H1 (cell line): ENCODE data around the gene MBOAT1. TPM values are rescaled to one million over a fixed set of nuclear protein-coding genes. Genes with fewer than 3 reads are reported as not detected.

Source experiments
- CTCF ChIA-PET: fragments of 300-600 bp; sonication (Branson Sonifier 250); formaldehyde crosslinking; loops from one replicate; lab custom pipeline; 2021; ENCODE audit not compliant: partially characterized antibody; lab: Charles Lee
- POLR2A ChIA-PET: fragments of 300-600 bp; sonication (Branson Sonifier 250); formaldehyde crosslinking; loops from one replicate; lab custom pipeline; 2021; ENCODE audit warnings: inconsistent platforms; ENCODE audit not compliant: partially characterized antibody; lab: Charles Lee
- DNase-seq, 2 experiments: peaks; one replicate each; pipeline versions ENCODE4 v3.0.0 to v3.0.0-alpha.2; 2010 to 2022; ENCODE audit warnings: low spot score in 2 of 2, low read depth in 1 of 2, mixed read lengths in 1 of 2
- FAIRE-seq: peaks from 2 replicates; lab custom pipeline; 2011; peaks lifted over from hg19 to GRCh38; lab: Jason Lieb, UNC
- H2AFZ ChIP-seq: 2 replicates; pipeline ENCODE4 v1.8.1; 2012; ENCODE audit warnings: low read length, inconsistent platforms
- H2AK5ac ChIP-seq: 2 replicates; pipeline ENCODE4 v1.6.1; 2013; ENCODE audit warnings: low read depth, low read length
- H2BK120ac ChIP-seq: replicated peaks from 2 replicates; pipeline ENCODE3; 2013; ENCODE audit warnings: low read depth, low read length, inconsistent platforms
- H2BK12ac ChIP-seq: 2 replicates; pipeline ENCODE4 v1.6.1; 2013; ENCODE audit warnings: low read depth, low read length
- H2BK15ac ChIP-seq: 2 replicates; pipeline ENCODE4 v1.6.1; 2013; ENCODE audit warnings: low read length
- H2BK20ac ChIP-seq: 2 replicates; pipeline ENCODE4 v1.6.1; 2013; ENCODE audit warnings: low read length
- H2BK5ac ChIP-seq: 2 replicates; pipeline ENCODE4 v1.6.1; 2013; ENCODE audit warnings: low read depth, low read length
- H3K14ac ChIP-seq: 2 replicates; pipeline ENCODE4 v1.6.1; 2013; ENCODE audit warnings: inconsistent platforms; ENCODE audit not compliant: insufficient read length
- H3K18ac ChIP-seq: 2 replicates; pipeline ENCODE4 v1.6.1; 2013; ENCODE audit warnings: low read length; ENCODE audit errors: extremely low read depth
- H3K23ac ChIP-seq: 2 replicates; pipeline ENCODE4 v1.6.1; 2013; ENCODE audit warnings: inconsistent platforms; ENCODE audit not compliant: insufficient read length
- H3K23me2 ChIP-seq: 2 replicates; pipeline ENCODE4 v1.6.1; 2013; ENCODE audit warnings: low read depth, low read length
- H3K27ac ChIP-seq: 2 replicates; pipeline ENCODE4 v1.6.1; 2011; ENCODE audit warnings: low read depth, low read length, inconsistent platforms
- H3K27me3 ChIP-seq, 4 experiments: replicated peaks in 1 of 4; 1 replicate in 1 of 4; 2 replicates in 3 of 4; pipeline versions ENCODE4 v1.6.1 to v1.8.1; 2011 to 2013; ENCODE audit warnings: low read length in 3 of 4, mild to moderate bottlenecking in 3 of 4, inconsistent platforms in 2 of 4, mixed read lengths in 2 of 4, moderate library complexity in 1 of 4; ENCODE audit not compliant: control insufficient read depth in 3 of 4, insufficient read depth in 3 of 4; ENCODE audit errors: extremely low read depth in 1 of 4
- H3K36me3 ChIP-seq, 4 experiments: 2 replicates each; pipeline versions ENCODE4 v1.6.1 to v1.8.1; 2011 to 2013; ENCODE audit warnings: mild to moderate bottlenecking in 4 of 4, low read length in 3 of 4, moderate library complexity in 2 of 4, control low read depth in 1 of 4, inconsistent platforms in 1 of 4; ENCODE audit not compliant: insufficient read depth in 4 of 4, control insufficient read depth in 2 of 4
- H3K4ac ChIP-seq: replicated peaks from 2 replicates; pipeline ENCODE3; 2013; ENCODE audit warnings: low read length, low read depth, mixed read lengths, inconsistent platforms; ENCODE audit not compliant: insufficient read length
- H3K4me1 ChIP-seq, 4 experiments: replicated peaks in 1 of 4; 1 replicate in 1 of 4; 2 replicates in 3 of 4; pipeline versions ENCODE4 v1.6.1 to v1.8.1; 2011 to 2013; ENCODE audit warnings: low read length in 3 of 4, inconsistent platforms in 2 of 4, mixed read lengths in 1 of 4; ENCODE audit not compliant: insufficient read depth in 4 of 4, control insufficient read depth in 3 of 4
- H3K4me2 ChIP-seq, 2 experiments: 2 replicates each; pipeline versions ENCODE4 v1.6.1 to v1.8.1; 2011 to 2013; ENCODE audit warnings: low read depth in 2 of 2, low read length in 2 of 2, control low read depth in 1 of 2, inconsistent platforms in 1 of 2, mild to moderate bottlenecking in 1 of 2; ENCODE audit not compliant: insufficient read depth in 1 of 2
- H3K4me3 ChIP-seq, 4 experiments: fragments of 200-600, 300-600 bp in 1 of 4; sonication (generic), shearing (Covaris generic), sonication (Bioruptor Twin) in 1 of 4; 2 replicates each; pipeline versions ENCODE4 v1.5.1 to v1.8.1; 2011 to 2016; ENCODE audit warnings: low read length in 4 of 4, low read depth in 3 of 4, control low read depth in 2 of 4, inconsistent platforms in 2 of 4, mild to moderate bottlenecking in 2 of 4, mixed read lengths in 1 of 4, moderate library complexity in 1 of 4; ENCODE audit not compliant: insufficient read depth in 2 of 4; ENCODE audit errors: extremely low read depth in 1 of 4
- H3K56ac ChIP-seq: replicated peaks from 2 replicates; pipeline ENCODE3; 2013; ENCODE audit warnings: low read depth, mild to moderate bottlenecking, mixed read lengths, low read length, inconsistent platforms; ENCODE audit not compliant: insufficient read length
- H3K79me1 ChIP-seq: 2 replicates; pipeline ENCODE4 v1.6.1; 2013; ENCODE audit warnings: low read depth, low read length, control low read depth
- H3K79me2 ChIP-seq, 2 experiments: 2 replicates each; pipeline versions ENCODE4 v1.6.1 to v1.8.1; 2012 to 2013; ENCODE audit warnings: low read length in 2 of 2, mild to moderate bottlenecking in 2 of 2, inconsistent platforms in 1 of 2; ENCODE audit not compliant: insufficient read depth in 2 of 2, control insufficient read depth in 1 of 2
- H3K9ac ChIP-seq, 4 experiments: replicated peaks in 1 of 4; 1 replicate in 1 of 4; 2 replicates in 3 of 4; pipeline versions ENCODE4 v1.6.1 to v1.8.1; 2011 to 2013; ENCODE audit warnings: low read depth in 3 of 4, low read length in 3 of 4, control low read depth in 2 of 4, mild to moderate bottlenecking in 2 of 4, moderate library complexity in 2 of 4, inconsistent platforms in 1 of 4; ENCODE audit errors: extremely low read depth in 1 of 4
- H3K9me3 ChIP-seq, 2 experiments: 2 replicates each; pipeline versions ENCODE4 v1.6.1 to v1.8.1; 2012 to 2013; ENCODE audit warnings: mild to moderate bottlenecking in 2 of 2, moderate library complexity in 2 of 2, control low read depth in 1 of 2, inconsistent platforms in 1 of 2, low read depth in 1 of 2, low read length in 1 of 2, mixed read lengths in 1 of 2; ENCODE audit not compliant: insufficient read depth in 2 of 2
- H4K20me1 ChIP-seq, 2 experiments: replicated peaks in 1 of 2; 2 replicates each; pipeline versions ENCODE3 to v1.8.1; 2011 to 2013; ENCODE audit warnings: inconsistent platforms in 2 of 2, low read length in 2 of 2, mild to moderate bottlenecking in 1 of 2; ENCODE audit not compliant: insufficient read depth in 2 of 2, control insufficient read depth in 1 of 2
- H4K5ac ChIP-seq: 2 replicates; pipeline ENCODE4 v1.6.1; 2013; ENCODE audit warnings: low read length, low read depth, mixed read lengths, inconsistent platforms; ENCODE audit not compliant: insufficient read length
- H4K8ac ChIP-seq: 2 replicates; pipeline ENCODE4 v1.8.0; 2013; ENCODE audit warnings: mild to moderate bottlenecking, moderate library complexity, low read length, inconsistent platforms; ENCODE audit not compliant: insufficient read depth; ENCODE audit errors: extremely low read depth
- H4K91ac ChIP-seq: replicated peaks from 2 replicates; pipeline ENCODE3; 2013; ENCODE audit warnings: low read length, mixed read lengths, inconsistent platforms; ENCODE audit not compliant: insufficient read length
- ATF2 ChIP-seq: IDR thresholded peaks from 2 replicates; pipeline ENCODE4 v1.6.1; 2012; ENCODE audit warnings: low read length, inconsistent platforms
- BACH1 ChIP-seq: IDR thresholded peaks from 2 replicates; pipeline ENCODE4 v1.6.1; 2012; ENCODE audit warnings: low read length, improper control_type of control experiment
- CHD1 ChIP-seq: IDR thresholded peaks from 2 replicates; pipeline ENCODE4 v1.6.1; 2012; ENCODE audit warnings: low read depth, low read length, improper control_type of control experiment
- CHD2 ChIP-seq: IDR thresholded peaks from 2 replicates; pipeline ENCODE4 v1.6.1; 2012; ENCODE audit warnings: low read length, improper control_type of control experiment
- CTBP2 ChIP-seq: IDR thresholded peaks from 2 replicates; pipeline ENCODE4 v1.7.0; 2011; ENCODE audit warnings: borderline replicate concordance, mild to moderate bottlenecking, moderate library complexity, mixed read lengths, low read length; ENCODE audit not compliant: insufficient read depth, insufficient read length
- HDAC6 ChIP-seq: IDR thresholded peaks from one replicate; pipeline ENCODE4 v1.7.1; 2012; ENCODE audit warnings: low read depth, mild to moderate bottlenecking, inconsistent platforms, low read length, moderate library complexity
- NRF1 ChIP-seq: IDR thresholded peaks from 2 replicates; pipeline ENCODE4 v1.6.1; 2011; ENCODE audit warnings: mild to moderate bottlenecking, low read depth, low read length, improper control_type of control experiment
- RXRA ChIP-seq: IDR thresholded peaks from 2 replicates; pipeline ENCODE4 v1.6.1; 2011; ENCODE audit warnings: low read depth, mild to moderate bottlenecking, low read length, moderate library complexity; ENCODE audit not compliant: insufficient read depth
- SAP30 ChIP-seq: fragments of 300-600 bp; sonication (generic); IDR thresholded peaks from 2 replicates; pipeline ENCODE4 v1.7.1; 2012; ENCODE audit warnings: low read length, moderate library complexity, mild to moderate bottlenecking, inconsistent platforms; ENCODE audit not compliant: insufficient read depth, insufficient replicate concordance
- SIN3A ChIP-seq, 2 experiments: IDR thresholded peaks in 1 of 2; conservative IDR thresholded peaks in 1 of 2; 2 replicates each; pipeline ENCODE4 v1.6.1; 2011 to 2012; ENCODE audit warnings: low read length in 2 of 2, improper control_type of control experiment in 1 of 2, low read depth in 1 of 2, mild to moderate bottlenecking in 1 of 2
- SUZ12 ChIP-seq: fragments of 200-600 bp; sonication (generic); IDR thresholded peaks from 2 replicates; pipeline ENCODE4 v1.6.1; 2012; ENCODE audit warnings: mild to moderate bottlenecking, inconsistent platforms, low read length, moderate library complexity, mixed read lengths
- TAF7 ChIP-seq: optimal IDR thresholded peaks from 2 replicates; pipeline ENCODE3; 2011; ENCODE audit warnings: low read depth, mild to moderate bottlenecking, inconsistent platforms, low read length, moderate library complexity, borderline replicate concordance
- YY1 ChIP-seq: IDR thresholded peaks from 2 replicates; pipeline ENCODE4 v1.6.1; 2011; ENCODE audit warnings: low read depth, mild to moderate bottlenecking, low read length
- polyA plus RNA-seq, 7 experiments: library from polyadenylated mRNA; depleted of rRNA in 3 of 7; stranded (reverse) in 5 of 7; unstranded in 2 of 7; fragments of >200 nt in 5 of 7; fragments of 200-250 nt in 2 of 7; gene quantifications; 1 replicate in 5 of 7; 2 replicates in 1 of 7; 4 replicates in 1 of 7; pipeline versions ENCODE4 v1.2.1 to v1.2.3, GENCODE V29; 2011 to 2013; ENCODE audit warnings: missing spikeins in 2 of 7, mixed read lengths in 2 of 7
- total RNA-seq: library from RNA; stranded (reverse); fragmentation: NEBNext Ultra II Directional; extraction: Animal tissue kit (Norgen Biotek cat#: 25700); gene quantifications from 2 replicates; pipeline ENCODE4 v1.2.1, GENCODE V29; 2021

Gene MBOAT1
- total and polyA plus RNA-seq, 2 of the 8 experiments (the other 6 are each of a cell fraction or from before 2014, with no cell fraction given) = 4.9 to 19.5 TPM

GRCh38 chr6:20110478-20110877 lies 101.8 kb downstream of the MBOAT1 start:
- H3K36me3 ChIP-seq = no peaks in the 10 kb centered on the region; a peak in 3 of 8 replicates
- H3K18ac ChIP-seq = no peak overlapping the region
- H3K4me2 ChIP-seq = no peak overlapping the region
- ChIA-PET CTCF (interaction anchor here (0.9 to 2.7 kb wide), 3 partner anchors 13 to 1361 kb away, joined by 3 to 25 read pairs (median 3); no protein-coding TSS in a partner anchor), POLR2A (no interaction called here)
- no peak overlapping the region for H2BK15ac ChIP-seq
- no peaks in the 10 kb centered on the region for H4K20me1 ChIP-seq
- no peak overlapping the region for H3K4ac ChIP-seq
- no peak overlapping the region for H3K4me3 ChIP-seq
- no peak overlapping the region for H3K23ac ChIP-seq
- no peak overlapping the region for H4K8ac ChIP-seq
- no peaks in the 10 kb centered on the region for H3K79me2 ChIP-seq
- H2AFZ ChIP-seq = no peak overlapping the region
- no peak overlapping the region for H4K91ac ChIP-seq
- no peak for FAIRE-seq
- no peak overlapping the region for H3K56ac ChIP-seq
- H2AK5ac ChIP-seq = no peak overlapping the region
- no peak overlapping the region for H4K5ac ChIP-seq
- H3K4me1 ChIP-seq = no peaks in the 10 kb centered on the region
- H3K23me2 ChIP-seq = no peaks in the 10 kb centered on the region
- no peaks in the 10 kb centered on the region for H3K9me3 ChIP-seq
- H3K27me3 ChIP-seq = no peaks in the 10 kb centered on the region
- no peak overlapping the region for H2BK20ac ChIP-seq
- no peak overlapping the region for H3K9ac ChIP-seq
- DNase-seq = no peak
- no peak overlapping the region for H2BK5ac ChIP-seq
- H3K79me1 ChIP-seq = no peaks in the 10 kb centered on the region
- H3K27ac ChIP-seq = no peak overlapping the region
- H2BK120ac ChIP-seq = no peak overlapping the region
- H2BK12ac ChIP-seq = no peak overlapping the region
- H3K14ac ChIP-seq = no peak overlapping the region
- TF ChIP-seq YY1 = no peak
- TF ChIP-seq TAF7 = no peak
- TF ChIP-seq SUZ12 = no peak
- TF ChIP-seq SAP30 = no peak
- TF ChIP-seq CHD1 = no peak
- TF ChIP-seq SIN3A (conservative IDR thresholded peaks at IDR 0.05 in 1 of 2, IDR thresholded peaks at IDR 0.05 in 1 of 2; ENCODE audit: low read depth in 1 of 2, low read length in 2 of 2) = no peak
- no peak for TF ChIP-seq NRF1
- no peak for TF ChIP-seq RXRA
- no peak for TF ChIP-seq CTBP2
- TF ChIP-seq HDAC6 = no peak
- no peak for TF ChIP-seq ATF2
- no peak for TF ChIP-seq CHD2
- no peak for TF ChIP-seq BACH1
